Ishikawa (cell line): ENCODE data around the gene NANP.

Experiments used
- CEBPB ChIP-seq: IDR thresholded peaks from 2 replicates; pipeline ENCODE4 v1.6.1; 2012
- CREB1 ChIP-seq: IDR thresholded peaks from 2 replicates; pipeline ENCODE4 v1.6.1; 2012; ENCODE audit warnings: low read depth
- EGR1 ChIP-seq: IDR thresholded peaks from 2 replicates; pipeline ENCODE4 v1.6.1; 2012
- EP300 ChIP-seq: IDR thresholded peaks from 2 replicates; pipeline ENCODE4 v1.6.1; 2012; ENCODE audit warnings: borderline replicate concordance
- FOXM1 ChIP-seq: IDR thresholded peaks from 2 replicates; pipeline ENCODE4 v1.6.1; 2012; ENCODE audit warnings: low read depth, borderline replicate concordance
- MAX ChIP-seq: IDR thresholded peaks from 2 replicates; pipeline ENCODE4 v1.6.1; 2012
- NFIC ChIP-seq: IDR thresholded peaks from 2 replicates; pipeline ENCODE4 v1.6.1; 2012
- RAD21 ChIP-seq: IDR thresholded peaks from 2 replicates; pipeline ENCODE4 v1.6.1; 2012; ENCODE audit warnings: low read depth
- REST ChIP-seq: IDR thresholded peaks from 2 replicates; pipeline ENCODE4 v1.6.1; 2012; ENCODE audit warnings: low read depth, mild to moderate bottlenecking
- TAF1 ChIP-seq: IDR thresholded peaks from 2 replicates; pipeline ENCODE4 v1.6.1; 2012; ENCODE audit warnings: low read depth, mild to moderate bottlenecking
- TCF12 ChIP-seq: IDR thresholded peaks from 2 replicates; pipeline ENCODE4 v1.6.1; 2012; ENCODE audit warnings: low read depth
- TEAD4 ChIP-seq: IDR thresholded peaks from 2 replicates; pipeline ENCODE4 v1.6.1; 2012
- USF1 ChIP-seq: IDR thresholded peaks from 2 replicates; pipeline ENCODE4 v1.6.1; 2012
- YY1 ChIP-seq: IDR thresholded peaks from 2 replicates; pipeline ENCODE4 v1.6.1; 2012; ENCODE audit warnings: low read depth
- ZBTB7A ChIP-seq: IDR thresholded peaks from 2 replicates; pipeline ENCODE4 v1.6.1; 2012; ENCODE audit warnings: low read depth

NANP gene

GRCh38 chr20:25623736-25624499, at the start of gene NANP:
Gene NANP (minus strand): TSS chr20:25624014. CDS start chr20:25623948, 66 bp downstream.
- TF ChIP-seq EP300 (no peak), NFIC (no peak), EGR1 (peak; percentile 14), CEBPB (no peak), YY1 (no peak), ZBTB7A (no peak), FOXM1 (no peak), TAF1 (peak; percentile 81), CREB1 (0 out of 2 replicates have a peak, but pooled peaks have one; percentile 52), TEAD4 (peak; percentile 68; the same call in 1 of the 2 replicates), RAD21 (peak; percentile 0; the same call in 1 of the 2 replicates), REST (no peak), USF1 (peak; percentile 51), MAX (peak; percentile 91), TCF12 (no peak)

- no peak for TF ChIP-seq TAF1
- TF ChIP-seq USF1 = no peak
- no peak for TF ChIP-seq YY1
- TF ChIP-seq FOXM1 = no peak
- TF ChIP-seq ZBTB7A = no peak
- no peak for TF ChIP-seq NFIC
- no peak for TF ChIP-seq RAD21
- no peak for TF ChIP-seq TEAD4
- TF ChIP-seq EP300 = no peak
- no peak for TF ChIP-seq TCF12
- no peak for TF ChIP-seq CEBPB
- TF ChIP-seq MAX = no peak
- TF ChIP-seq REST = no peak
- no peak for TF ChIP-seq EGR1
Observed at GRCh38 chr20:25672659-25673235, 48.9 kb upstream of the NANP start.

GRCh38 chr20:25669826-25670422, 46.1 kb upstream of the NANP start:
- TF ChIP-seq CREB1 (no peak), TAF1 (no peak), TCF12 (no peak), MAX (no peak), USF1 (no peak), CEBPB (no peak), REST (no peak), EGR1 (no peak), NFIC (no peak), FOXM1 (no peak), EP300 (no peak), RAD21 (no peak), ZBTB7A (no peak), YY1 (no peak), TEAD4 (no peak)
